ENCODE data around the gene SNRNP70.
"Not testable (repeated sequence)": the region's sequence is repeated elsewhere in the genome, so short reads cannot be mapped to it uniquely, and the experiment has no call there.

Gene SNRNP70

GRCh38 chr19:49121841-49122240 lies 36.6 kb downstream of the SNRNP70 start:
- not testable (repeated sequence) for DNase-seq

GRCh38 chr19:49123285-49123684 lies 38.0 kb downstream of the SNRNP70 start:
- not testable (repeated sequence) for DNase-seq

GRCh38 chr19:49125025-49125731 lies 39.9 kb downstream of the SNRNP70 start:
- DNase-seq: no peak

GRCh38 chr19:49126575-49126974 lies 41.3 kb downstream of the SNRNP70 start:
- DNase-seq: no peak

GRCh38 chr19:49127225-49127624 lies 42.0 kb downstream of the SNRNP70 start:
- not testable (repeated sequence) for DNase-seq

- DNase-seq: no peak
Observed at GRCh38 chr19:49127674-49128544, 42.7 kb downstream of the SNRNP70 start.

- no peak for DNase-seq
Observed at GRCh38 chr19:49128545-49129237, 43.4 kb downstream of the SNRNP70 start.

- DNase-seq: no peak
Observed at GRCh38 chr19:49129238-49129583, 44.0 kb downstream of the SNRNP70 start.

GRCh38 chr19:49130325-49130724 lies 45.1 kb downstream of the SNRNP70 start:
- DNase-seq: no peak

- DNase-seq: no peak
Observed at GRCh38 chr19:49132974-49133609, 47.8 kb downstream of the SNRNP70 start.

GRCh38 chr19:49133621-49134454 lies 48.6 kb downstream of the SNRNP70 start:
- no peak for DNase-seq

GRCh38 chr19:49135686-49136085 lies 50.4 kb downstream of the SNRNP70 start:
- no peak for DNase-seq

GRCh38 chr19:49136771-49137171 lies 51.5 kb downstream of the SNRNP70 start:
- no peak for DNase-seq

GRCh38 chr19:49140951-49141350 lies 55.7 kb downstream of the SNRNP70 start:
- DNase-seq: no peak

GRCh38 chr19:49141352-49141751 lies 56.1 kb downstream of the SNRNP70 start:
- DNase-seq: no peak

- DNase-seq: no peak
Observed at GRCh38 chr19:49142866-49143335, 57.6 kb downstream of the SNRNP70 start.

- DNase-seq: no peak
Observed at GRCh38 chr19:49145573-49146407, 60.5 kb downstream of the SNRNP70 start.

GRCh38 chr19:49146408-49146770 lies 61.1 kb downstream of the SNRNP70 start:
- not testable (repeated sequence) for DNase-seq

- DNase-seq: no peak
Observed at GRCh38 chr19:49148044-49148682, 62.9 kb downstream of the SNRNP70 start.

GRCh38 chr19:49148784-49149651 lies 63.8 kb downstream of the SNRNP70 start:
- no peak for DNase-seq

Data from NCI-H1436 treated with DMSO at 0.1 percent for 48 hours (cell line).